GM21528 (cell line): ENCODE data around the gene DNLZ.
"Not testable (repeated sequence)": the region's sequence is repeated elsewhere in the genome, so short reads cannot be mapped to it uniquely, and the experiment has no call there.

Experiments used
- ATAC-seq: cut with Tn5 transposase; IDR thresholded peaks from one replicate; pipeline ENCODE4 v1.9.1; 2021; ENCODE audit warnings: mild to moderate bottlenecking, moderate library complexity; ENCODE audit not compliant: unreplicated experiment, low FRiP score

DNLZ gene

GRCh38 chr9:136361754-136362449 is 1.6 kb downstream of the DNLZ start:
- ATAC-seq: no peak

- no peak for ATAC-seq
These were observed 2.3 kb downstream of the DNLZ start for GRCh38 chr9:136361047-136361753.

GRCh38 chr9:136359774-136360718 is 3.5 kb downstream of the DNLZ start:
- ATAC-seq: no peak

GRCh38 chr9:136358888-136359287 is 4.7 kb downstream of the DNLZ start:
- no peak for ATAC-seq

- ATAC-seq: no peak
These were observed 5.5 kb downstream of the DNLZ start for GRCh38 chr9:136358016-136358415.

- no peak for ATAC-seq
These were observed 6.3 kb downstream of the DNLZ start for GRCh38 chr9:136357202-136357725.

GRCh38 chr9:136355616-136356557 is 7.7 kb downstream of the DNLZ start:
- ATAC-seq: no peak

GRCh38 chr9:136354592-136355085 is 8.9 kb downstream of the DNLZ start:
- no peak for ATAC-seq

GRCh38 chr9:136353757-136354488 is 9.6 kb downstream of the DNLZ start:
- no peak for ATAC-seq

GRCh38 chr9:136353088-136353487 is 10.5 kb downstream of the DNLZ start:
- no peak for ATAC-seq

GRCh38 chr9:136352682-136353081 is 10.9 kb downstream of the DNLZ start:
- no peak for ATAC-seq

- ATAC-seq: not testable (repeated sequence)
These were observed 11.7 kb downstream of the DNLZ start for GRCh38 chr9:136351868-136352267.

- ATAC-seq: no peak
These were observed 12.2 kb downstream of the DNLZ start for GRCh38 chr9:136351252-136351800.

- ATAC-seq: no peak
These were observed 14.0 kb downstream of the DNLZ start for GRCh38 chr9:136349546-136349945.

GRCh38 chr9:136348691-136349090 is 14.9 kb downstream of the DNLZ start:
- no peak for ATAC-seq

- ATAC-seq: no peak
These were observed 15.9 kb downstream of the DNLZ start for GRCh38 chr9:136347472-136348256.

GRCh38 chr9:136346927-136347465 is 16.5 kb downstream of the DNLZ start:
- no peak for ATAC-seq

- no peak for ATAC-seq
These were observed 17.4 kb downstream of the DNLZ start for GRCh38 chr9:136346157-136346481.
